Measurements from ENCODE around the gene TYW1B. TPM values are rescaled to one million over a fixed set of nuclear protein-coding genes. Genes with fewer than 3 reads are reported as not detected.
"Not testable (repeated sequence)": the region's sequence is repeated elsewhere in the genome, so short reads cannot be mapped to it uniquely, and the experiment has no call there.

Gene TYW1B
- total RNA-seq, 5 donors from 2014 or later (not counting 1 experiment from before 2014, with no cell fraction given) = 3.7 to 7.3 (median 5.7) TPM

DNA sequence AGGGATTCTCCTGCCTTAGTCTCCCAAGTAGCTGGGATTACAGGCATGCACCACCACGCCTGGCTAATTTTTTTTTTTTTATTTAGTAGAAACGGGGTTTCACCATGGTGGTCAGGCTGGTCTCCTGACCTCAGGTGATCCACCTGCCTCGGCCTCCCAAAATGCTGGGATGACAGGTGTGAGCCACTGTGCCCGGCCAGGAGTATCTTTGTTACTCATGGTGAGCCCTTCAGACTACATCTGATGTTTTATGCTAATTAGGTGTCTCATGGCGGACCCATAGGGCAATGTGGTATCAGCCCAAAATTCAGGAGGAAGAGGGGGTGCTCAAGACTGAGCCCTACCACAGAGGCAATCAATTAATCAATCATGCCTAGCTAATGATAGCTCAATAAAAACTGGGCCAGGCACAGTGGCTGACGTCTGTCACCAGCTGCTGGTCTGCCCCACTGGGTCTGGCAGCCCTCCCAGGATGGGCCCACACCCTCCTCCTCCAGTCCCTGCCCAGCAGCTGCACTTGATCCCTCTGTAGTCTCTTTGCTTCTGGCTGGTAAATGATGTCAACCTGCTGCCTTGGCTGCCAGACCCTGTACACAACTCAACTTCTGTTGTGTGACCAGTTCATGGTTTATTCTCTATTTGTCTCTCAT lies 37.8 kb downstream of the TYW1B start:
- H3K4me3 Mint-ChIP-seq; H3K27ac ChIP-seq (ENCODE audit: low read length); POLR2A ChIA-PET; H3K4me3 ChIP-seq (ENCODE audit: control insufficient read depth in 1 of 2, extremely low read depth in 1 of 2, low read length in 1 of 2); H3K27ac Mint-ChIP-seq; CTCF ChIA-PET; H3K27me3 Mint-ChIP-seq; H3K9me3 ChIP-seq; DNase-seq; H3K4me1 ChIP-seq (ENCODE audit: control insufficient read depth in 1 of 2, extremely low read depth in 1 of 2, insufficient read depth in 2 of 2, low read length in 2 of 2); H3K4me1 Mint-ChIP-seq; H3K36me3 ChIP-seq (ENCODE audit: control insufficient read depth in 2 of 2, extremely low read depth in 1 of 2, insufficient read depth in 1 of 2, low read length in 1 of 2); ATAC-seq (replicated peaks in 1 of 4); H3K27me3 ChIP-seq (replicated peaks in 1 of 2; ENCODE audit: control insufficient read depth in 2 of 2, extremely low read depth in 1 of 2, insufficient read depth in 2 of 2, low read length in 1 of 2); H3K9me3 Mint-ChIP-seq: not testable (repeated sequence)
- 100% methylated on average over 1 of the region's 6 CpGs for WGBS (ENCODE audit: insufficient coverage)
- peaks cover 17% of the 10 kb centered on the region for H3K36me3 Mint-ChIP-seq

DNA sequence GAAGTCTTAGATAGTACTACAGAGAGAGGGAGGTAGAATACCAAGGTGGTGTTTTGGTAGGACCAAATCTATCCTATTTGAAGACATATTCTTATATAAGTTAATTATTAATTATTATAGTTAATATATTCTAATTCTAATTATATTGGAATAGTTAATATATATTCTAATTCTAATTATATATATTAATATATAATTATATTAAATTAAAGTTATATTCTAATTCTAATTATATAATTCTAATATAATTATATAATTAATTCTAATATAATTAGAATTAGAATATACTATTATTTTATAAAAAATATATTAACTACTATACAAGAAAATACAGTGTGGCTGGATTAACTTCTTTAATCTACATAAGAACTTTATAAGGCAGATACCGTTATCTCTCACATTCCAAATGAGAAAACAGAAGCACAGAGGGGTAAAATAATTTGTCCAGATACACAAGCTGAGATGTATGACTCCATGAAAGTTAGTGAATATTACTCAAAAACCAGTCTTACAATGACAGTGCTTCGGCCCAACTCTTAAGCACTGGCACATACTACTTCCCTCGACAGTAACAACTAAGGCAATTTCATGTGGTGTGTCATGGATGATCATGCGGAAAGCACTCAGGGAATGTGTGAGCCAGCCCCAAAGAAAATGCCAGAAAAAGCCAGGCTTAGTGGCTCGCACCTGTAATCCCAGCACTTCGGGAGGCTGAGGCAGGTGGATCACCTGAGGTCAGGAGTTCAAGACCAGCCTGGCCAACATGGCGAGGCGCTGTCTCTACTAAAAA lies 42.6 kb downstream of the TYW1B start:
- POLR2A ChIA-PET = no interaction called here

GRCh38 chr7:72783601-72784370 lies 44.2 kb downstream of the TYW1B start:
- H3K27me3 ChIP-seq (replicated peaks in 1 of 2; ENCODE audit: control insufficient read depth in 2 of 2, extremely low read depth in 1 of 2, insufficient read depth in 2 of 2, low read length in 1 of 2); ATAC-seq (replicated peaks in 1 of 4); H3K4me1 ChIP-seq (ENCODE audit: control insufficient read depth in 1 of 2, extremely low read depth in 1 of 2, insufficient read depth in 2 of 2, low read length in 2 of 2); H3K27ac Mint-ChIP-seq; H3K27me3 Mint-ChIP-seq; H3K9me3 Mint-ChIP-seq; POLR2A ChIA-PET; H3K4me3 Mint-ChIP-seq; CTCF ChIA-PET; H3K36me3 Mint-ChIP-seq; DNase-seq; H3K36me3 ChIP-seq (ENCODE audit: control insufficient read depth in 2 of 2, extremely low read depth in 1 of 2, insufficient read depth in 1 of 2, low read length in 1 of 2); H3K27ac ChIP-seq (ENCODE audit: low read length); H3K9me3 ChIP-seq; H3K4me3 ChIP-seq (ENCODE audit: control insufficient read depth in 1 of 2, extremely low read depth in 1 of 2, low read length in 1 of 2); H3K4me1 Mint-ChIP-seq: not testable (repeated sequence)
- no CpG with 5 or more reads among the region's 4 CpGs for WGBS (ENCODE audit: insufficient coverage)

More for the DNA sequence above, 42.6 kb downstream of the TYW1B start:
- no peaks in the 10 kb centered on the region for H3K4me1 ChIP-seq (ENCODE audit: control insufficient read depth in 1 of 2, extremely low read depth in 1 of 2, insufficient read depth in 2 of 2, low read length in 2 of 2)
- Mint-ChIP-seq H3K27ac (no peak overlapping the region), H3K4me1 (no peaks in the 10 kb centered on the region), H3K27me3 (no peaks in the 10 kb centered on the region), H3K36me3 (peaks cover 6% of the 10 kb centered on the region), H3K9me3 (no peaks in the 10 kb centered on the region), H3K4me3 (no peak overlapping the region)
- DNase-seq (no peak), ATAC-seq (replicated peaks in 1 of 4) (no peak)
- no peak overlapping the region for H3K4me3 ChIP-seq (ENCODE audit: control insufficient read depth in 1 of 2, extremely low read depth in 1 of 2, low read length in 1 of 2)
- H3K27me3 ChIP-seq (replicated peaks in 1 of 2; ENCODE audit: control insufficient read depth in 2 of 2, extremely low read depth in 1 of 2, insufficient read depth in 2 of 2, low read length in 1 of 2) = no peaks in the 10 kb centered on the region
- CTCF ChIA-PET = interaction anchor here in 1 of 2 donors (0.9 kb wide), 1 partner anchor 1028 kb away, joined by 3 read pairs; no protein-coding TSS in a partner anchor
- H3K36me3 ChIP-seq (ENCODE audit: control insufficient read depth in 2 of 2, extremely low read depth in 1 of 2, insufficient read depth in 1 of 2, low read length in 1 of 2) = no peaks in the 10 kb centered on the region
- H3K9me3 ChIP-seq = no peaks in the 10 kb centered on the region
- WGBS (ENCODE audit: insufficient coverage) = 98% methylated on average over 5 of the region's 8 CpGs
- no peak overlapping the region for H3K27ac ChIP-seq (ENCODE audit: low read length)

DNA sequence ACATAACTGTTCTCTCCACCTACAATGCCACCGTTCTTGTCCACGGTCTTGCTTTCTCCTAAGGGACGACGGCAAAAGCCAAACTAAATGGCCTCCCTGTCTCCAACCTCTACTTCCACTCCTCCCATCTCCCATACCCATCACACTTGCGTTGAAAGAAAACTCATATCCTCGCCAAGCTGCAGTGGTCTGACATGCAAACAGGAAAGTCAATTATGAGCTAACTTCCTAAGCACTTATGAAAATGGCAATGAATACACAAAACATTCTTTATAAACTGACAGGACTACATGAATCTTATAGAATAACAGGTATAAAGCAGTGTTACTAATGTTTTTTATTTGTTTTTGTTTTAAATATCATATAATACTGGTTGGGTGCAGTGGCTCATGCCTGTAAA lies 46.4 kb downstream of the TYW1B start:
- Mint-ChIP-seq H3K4me3 (no peak overlapping the region), H3K9me3 (no peaks in the 10 kb centered on the region), H3K36me3 (peaks cover 15% of the 10 kb centered on the region), H3K4me1 (peaks cover 0 to 4% (median 0%) of the 10 kb centered on the region in 3 donors), H3K27me3 (no peaks in the 10 kb centered on the region), H3K27ac (no peak overlapping the region)
- Histone ChIP-seq H3K36me3 (ENCODE audit: control insufficient read depth in 2 of 2, extremely low read depth in 1 of 2, insufficient read depth in 1 of 2, low read length in 1 of 2) (no peaks in the 10 kb centered on the region), H3K27ac (ENCODE audit: low read length) (no peak overlapping the region), H3K4me3 (ENCODE audit: control insufficient read depth in 1 of 2, extremely low read depth in 1 of 2, low read length in 1 of 2) (no peak overlapping the region), H3K27me3 (replicated peaks in 1 of 2; ENCODE audit: control insufficient read depth in 2 of 2, extremely low read depth in 1 of 2, insufficient read depth in 2 of 2, low read length in 1 of 2) (no peaks in the 10 kb centered on the region), H3K9me3 (no peaks in the 10 kb centered on the region), H3K4me1 (ENCODE audit: control insufficient read depth in 1 of 2, extremely low read depth in 1 of 2, insufficient read depth in 2 of 2, low read length in 2 of 2) (no peaks in the 10 kb centered on the region)
- WGBS (ENCODE audit: insufficient coverage) = 98% methylated on average over 5 of the region's 6 CpGs
- CTCF ChIA-PET = no interaction called here
- POLR2A ChIA-PET = no interaction called here
- ATAC-seq (replicated peaks in 1 of 4) = no peak
- no peak for DNase-seq

- ChIA-PET POLR2A (no interaction called here), CTCF (no interaction called here)
- Histone ChIP-seq H3K4me1 (ENCODE audit: control insufficient read depth in 1 of 2, extremely low read depth in 1 of 2, insufficient read depth in 2 of 2, low read length in 2 of 2) (no peaks in the 10 kb centered on the region), H3K27ac (ENCODE audit: low read length) (no peak overlapping the region), H3K36me3 (ENCODE audit: control insufficient read depth in 2 of 2, extremely low read depth in 1 of 2, insufficient read depth in 1 of 2, low read length in 1 of 2) (no peaks in the 10 kb centered on the region), H3K9me3 (no peaks in the 10 kb centered on the region), H3K27me3 (replicated peaks in 1 of 2; ENCODE audit: control insufficient read depth in 2 of 2, extremely low read depth in 1 of 2, insufficient read depth in 2 of 2, low read length in 1 of 2) (no peaks in the 10 kb centered on the region), H3K4me3 (ENCODE audit: control insufficient read depth in 1 of 2, extremely low read depth in 1 of 2, low read length in 1 of 2) (no peak overlapping the region)
- Mint-ChIP-seq H3K27ac (no peak overlapping the region), H3K4me3 (no peak overlapping the region), H3K27me3 (no peaks in the 10 kb centered on the region), H3K4me1 (peaks cover 0 to 4% (median 0%) of the 10 kb centered on the region in 3 donors), H3K9me3 (no peaks in the 10 kb centered on the region), H3K36me3 (peaks cover 19% of the 10 kb centered on the region)
- WGBS (ENCODE audit: insufficient coverage) = 90% methylated on average over 7 of the region's 8 CpGs
- DNase-seq (no peak), ATAC-seq (replicated peaks in 1 of 4) (no peak)
Measured at GRCh38 chr7:72781161-72781560, 46.8 kb downstream of the TYW1B start.

DNA sequence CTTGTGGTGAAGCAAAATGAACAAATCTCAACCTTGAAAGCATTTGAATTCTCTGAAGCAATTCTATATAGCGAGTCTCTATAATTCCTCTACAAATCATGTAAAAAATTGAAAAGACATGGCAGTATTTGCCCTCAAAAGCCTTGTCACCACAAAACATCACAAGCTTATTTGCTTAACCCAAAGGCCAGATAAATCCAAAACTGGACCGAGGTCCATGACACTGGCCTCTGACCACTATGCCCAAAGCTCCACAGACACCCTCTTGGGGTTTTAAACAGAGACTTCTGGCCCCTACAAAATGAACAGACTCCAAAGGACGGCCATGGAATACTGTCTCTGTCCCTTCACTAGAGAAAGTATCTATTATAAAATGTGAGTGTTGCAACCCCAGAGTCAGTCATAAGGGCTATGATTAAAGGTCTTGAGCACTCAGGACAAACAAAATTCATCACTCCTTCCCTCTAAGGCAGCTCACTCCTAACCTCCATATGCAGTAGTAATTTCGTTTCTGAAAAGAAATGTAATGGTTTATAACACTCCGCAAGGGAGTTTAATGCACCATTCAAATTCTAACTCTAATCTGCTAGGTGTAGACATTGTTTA lies 47.6 kb downstream of the TYW1B start:
- H3K27ac Mint-ChIP-seq; H3K27me3 ChIP-seq (replicated peaks in 1 of 2; ENCODE audit: control insufficient read depth in 2 of 2, extremely low read depth in 1 of 2, insufficient read depth in 2 of 2, low read length in 1 of 2); DNase-seq; H3K4me3 Mint-ChIP-seq; H3K27ac ChIP-seq (ENCODE audit: low read length); H3K27me3 Mint-ChIP-seq; POLR2A ChIA-PET; H3K36me3 ChIP-seq (ENCODE audit: control insufficient read depth in 2 of 2, extremely low read depth in 1 of 2, insufficient read depth in 1 of 2, low read length in 1 of 2); H3K9me3 Mint-ChIP-seq; H3K4me3 ChIP-seq (ENCODE audit: control insufficient read depth in 1 of 2, extremely low read depth in 1 of 2, low read length in 1 of 2); ATAC-seq (replicated peaks in 1 of 4); H3K4me1 ChIP-seq (ENCODE audit: control insufficient read depth in 1 of 2, extremely low read depth in 1 of 2, insufficient read depth in 2 of 2, low read length in 2 of 2); H3K9me3 ChIP-seq; H3K4me1 Mint-ChIP-seq: not testable (repeated sequence)
- CTCF ChIA-PET = interaction anchor here in 1 of 2 donors (0.6 kb wide), 1 partner anchor 9 kb away, joined by 3 read pairs; no protein-coding TSS in a partner anchor
- 88% methylated on average over 2 of the region's 5 CpGs for WGBS (ENCODE audit: insufficient coverage)
- peaks cover 25% of the 10 kb centered on the region for H3K36me3 Mint-ChIP-seq

Data from T-cell (primary cell).